Activated CD8-positive, alpha-beta memory T cell treated with anti-CD3 and anti-CD28 coated beads, Interleukin-2, amount 50 U/mL, for 24 hours (primary cell): Measurements from ENCODE around the gene ZNF544.
A peak's percentile ranks its signal among the peaks of the same experiment; 100 is the strongest.

Source experiments
- DNase-seq: peaks from one replicate; pipeline ENCODE4 v3.0.0-alpha.2; 2020; ENCODE audit errors: extremely low read depth

The ZNF544 gene

DNA sequence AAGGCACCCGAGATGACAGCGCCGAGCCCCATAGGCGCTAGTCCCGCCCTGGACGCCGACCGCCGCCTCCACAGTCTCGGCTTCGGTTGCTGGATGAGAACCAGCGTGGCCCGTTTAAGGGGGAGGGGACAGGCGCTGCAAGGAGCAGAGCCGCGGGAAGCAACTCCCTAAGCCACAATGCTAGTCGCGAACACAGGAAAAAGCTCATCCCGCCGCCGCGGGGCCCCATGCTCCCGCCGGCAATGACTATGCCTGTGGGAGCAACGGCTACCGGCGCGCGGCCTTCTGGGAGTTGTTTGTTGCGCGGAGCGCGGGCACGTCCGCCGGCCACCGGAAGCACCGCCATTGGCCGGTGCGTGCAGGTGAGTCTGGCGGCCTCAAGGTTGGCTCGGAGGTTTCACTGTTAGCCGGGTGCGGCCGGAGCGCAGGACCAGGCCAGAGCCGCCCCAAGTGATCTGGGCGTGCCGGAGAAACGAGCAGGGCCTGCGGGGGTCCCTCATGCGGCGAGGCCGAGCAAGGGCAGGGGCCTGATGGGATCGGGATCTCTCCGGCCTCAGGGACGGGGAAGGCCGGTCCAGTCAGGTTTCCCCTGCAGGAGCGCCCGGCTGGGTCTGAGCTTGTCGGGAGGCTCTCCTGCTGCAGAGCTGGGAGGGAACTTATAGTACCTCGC lies at the start of gene ZNF544:
Gene ZNF544 (plus strand): TSS at position 330 of the 670 bp plus-strand sequence. CDS start 15,110 bp downstream, outside the sequence.
- DNase-seq: peak; percentile 20

DNA sequence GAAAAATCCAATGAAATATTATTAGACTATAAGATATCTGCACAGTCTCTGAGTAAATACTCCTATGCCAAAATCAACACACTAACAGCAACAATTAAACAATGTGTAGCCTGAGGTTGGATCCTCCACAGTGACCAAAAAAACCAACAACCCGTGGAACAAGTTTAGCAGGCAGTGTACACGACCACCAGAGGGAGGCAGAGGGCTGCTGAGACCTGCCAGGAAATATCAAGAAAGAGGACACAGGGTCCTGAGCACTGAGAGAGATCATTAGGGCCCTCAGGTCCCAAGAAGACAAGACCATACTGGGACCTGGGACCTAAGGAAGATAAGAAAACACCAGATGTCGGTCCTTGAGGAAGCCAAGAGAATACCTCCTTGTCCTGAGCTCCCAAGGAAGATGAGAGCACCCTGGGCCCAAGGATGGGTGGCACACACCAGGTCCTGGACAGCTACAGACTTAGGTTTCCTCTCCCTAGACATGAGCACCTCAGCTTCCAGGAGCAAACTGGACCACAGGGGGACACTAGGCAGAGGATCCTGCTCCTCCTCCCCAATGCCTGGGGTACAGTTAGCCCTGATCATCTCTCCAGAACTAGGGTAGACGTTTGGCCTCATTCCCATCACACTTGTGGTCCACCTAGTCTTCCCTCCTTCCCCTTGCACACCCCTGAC lies 46.7 kb upstream of the ZNF544 start:
- DNase-seq: no peak

DNA sequence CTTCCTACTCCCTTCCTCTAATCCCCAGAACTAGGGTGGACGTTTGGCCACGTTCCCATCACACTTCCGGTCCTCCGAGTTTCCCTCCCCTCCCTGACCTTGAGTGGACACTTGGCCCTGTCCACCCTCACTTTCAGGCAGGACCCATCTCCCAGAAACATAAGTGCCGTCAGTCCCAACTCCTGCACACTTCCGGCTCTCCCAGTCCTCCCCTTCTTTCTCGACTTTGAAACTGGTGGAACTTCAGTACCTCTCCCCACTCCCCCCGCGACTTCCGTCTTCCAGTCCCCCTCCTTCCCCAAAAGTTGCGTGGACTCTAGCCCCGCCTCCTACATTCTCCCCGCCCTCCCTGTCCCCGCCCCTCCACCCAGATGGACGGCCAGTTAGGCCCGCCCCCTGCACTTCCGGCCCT lies 46.1 kb upstream of the ZNF544 start:
- no peak for DNase-seq

DNA sequence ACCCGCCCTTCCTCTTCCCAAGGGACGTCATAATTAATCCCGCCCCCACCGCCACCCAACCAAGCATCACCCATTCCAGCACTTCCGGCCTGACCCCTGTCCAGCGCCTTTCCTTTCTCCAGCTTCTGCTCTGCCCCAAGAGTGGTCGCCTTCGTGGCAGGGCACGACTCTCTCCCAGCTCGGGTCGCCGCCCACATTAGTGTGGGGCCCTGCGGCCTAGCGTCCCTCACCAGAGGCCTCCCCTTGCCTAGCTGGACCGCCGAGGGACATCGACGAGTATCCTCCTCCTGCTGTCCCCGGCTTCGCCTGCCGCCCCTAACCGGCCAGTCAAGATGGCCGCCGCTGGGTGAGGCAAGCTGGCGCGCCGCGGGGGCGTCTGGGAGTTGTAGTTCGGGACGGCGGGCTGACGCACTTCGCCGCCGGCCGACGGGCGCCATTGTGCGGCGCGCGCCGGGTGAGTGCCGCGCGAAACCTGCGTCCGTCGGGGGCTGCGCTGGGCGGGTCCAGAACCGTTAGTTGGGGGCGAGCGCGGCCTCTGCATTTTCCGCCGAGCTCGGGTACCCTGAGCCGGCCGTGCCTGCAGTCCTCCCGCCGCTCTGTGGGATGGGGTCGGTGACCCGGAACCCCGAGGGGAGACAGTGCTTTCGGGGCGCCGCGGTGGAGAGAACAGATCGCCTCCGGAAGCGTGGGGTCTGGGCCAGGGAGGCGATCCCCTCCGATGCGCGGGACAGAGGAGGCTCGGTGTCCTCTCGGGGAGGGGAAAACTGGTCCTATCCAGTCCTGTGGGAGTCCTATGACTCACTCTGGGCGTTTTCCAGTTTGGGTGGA lies 45.5 kb upstream of the ZNF544 start, which contains the start of gene ZNF274:
Gene ZNF274 (plus strand): TSS at position 73 of the 828 bp plus-strand sequence. CDS start 905 bp downstream, outside the sequence.
- peak; percentile 71 for DNase-seq

DNA sequence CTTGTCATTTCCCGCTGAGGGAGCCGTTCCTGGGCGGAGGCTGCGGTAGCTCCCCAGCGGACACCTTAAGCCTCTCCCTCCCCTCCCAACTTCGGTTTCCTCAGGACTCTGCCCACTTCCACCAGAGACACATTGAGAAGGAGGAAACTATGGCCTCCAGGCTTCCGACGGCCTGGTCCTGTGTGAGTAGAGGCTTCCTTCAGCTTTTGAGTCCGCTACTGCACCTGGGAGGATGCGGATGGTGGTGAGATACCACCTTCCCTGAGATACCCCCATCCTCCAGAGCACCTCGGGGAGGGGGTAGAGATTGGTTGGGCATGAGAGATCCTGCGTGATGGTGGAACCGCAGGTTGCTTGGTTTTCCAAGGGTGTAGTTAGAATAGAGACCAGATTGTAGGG lies 44.9 kb upstream of the ZNF544 start:
- no peak for DNase-seq

- DNase-seq: no peak
Measured at GRCh38 chr19:58196901-58197616, 31.7 kb upstream of the ZNF544 start.

DNA sequence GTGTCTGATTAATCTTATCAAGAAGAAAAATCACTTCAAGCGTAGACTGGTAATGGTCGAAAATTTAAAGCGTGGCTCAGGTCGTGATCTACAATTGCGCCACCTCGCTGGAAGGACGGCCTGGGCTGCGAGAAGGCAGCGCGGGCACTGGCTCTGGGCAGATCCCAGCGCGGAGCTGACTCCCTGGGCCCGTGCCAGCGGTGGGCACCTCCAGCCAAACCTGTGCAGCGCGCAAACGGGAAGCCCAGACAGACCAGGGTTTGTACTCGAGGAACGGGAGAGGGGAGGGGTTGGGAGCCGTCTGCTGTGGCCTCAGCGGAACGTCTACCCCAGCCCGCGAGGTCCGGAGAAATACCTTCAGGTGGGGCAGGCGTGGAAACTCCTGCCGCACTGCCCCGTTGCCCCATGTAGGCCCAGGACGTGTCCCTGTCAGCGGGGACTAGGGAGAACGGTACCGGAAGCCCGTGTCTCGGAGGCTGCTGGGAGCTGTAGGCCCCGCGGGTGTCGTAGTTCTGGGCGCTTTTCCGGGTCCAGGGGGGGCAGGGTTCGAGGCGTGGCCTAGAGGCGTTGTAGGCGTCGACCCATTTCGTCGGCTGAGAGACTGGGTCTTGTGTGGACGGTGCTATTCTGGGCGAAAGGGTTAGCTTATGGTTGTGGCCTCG lies 24.8 kb upstream of the ZNF544 start:
- DNase-seq: no peak

- no peak for DNase-seq
Measured at GRCh38 chr19:58204566-58204965, 24.1 kb upstream of the ZNF544 start.

DNA sequence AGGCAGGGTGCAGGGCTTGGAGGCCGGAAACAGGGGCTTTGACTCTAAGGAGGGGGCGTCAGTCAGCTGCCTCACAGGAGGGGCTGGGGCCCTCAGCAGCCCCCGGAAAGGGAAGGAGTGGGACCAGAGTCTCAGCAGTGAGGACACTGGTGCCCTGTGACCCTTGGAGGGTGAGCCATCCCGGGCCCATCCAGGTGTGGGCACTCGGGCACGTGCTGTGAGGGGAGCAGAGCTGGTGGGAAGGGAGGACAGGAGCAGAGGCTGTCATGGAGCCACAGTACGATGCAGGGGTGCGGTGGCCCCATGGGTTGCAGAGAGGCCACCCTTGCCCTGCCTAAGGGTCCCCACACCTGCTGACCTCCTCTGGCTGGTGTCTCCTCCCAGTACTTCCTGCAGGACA lies 19.1 kb upstream of the ZNF544 start:
- no peak for DNase-seq

GRCh38 chr19:58212336-58213074 lies 16.2 kb upstream of the ZNF544 start:
- no peak for DNase-seq

- no peak for DNase-seq
Measured at GRCh38 chr19:58213075-58213369, 15.7 kb upstream of the ZNF544 start.

GRCh38 chr19:58217069-58217481 lies 11.6 kb upstream of the ZNF544 start:
- no peak for DNase-seq

GRCh38 chr19:58217607-58218391 lies 10.9 kb upstream of the ZNF544 start:
- no peak for DNase-seq

- DNase-seq: no peak
Measured at GRCh38 chr19:58218899-58219298, 9.8 kb upstream of the ZNF544 start.

GRCh38 chr19:58227964-58228584 lies 640 bp upstream of the ZNF544 start:
- no peak for DNase-seq

DNA sequence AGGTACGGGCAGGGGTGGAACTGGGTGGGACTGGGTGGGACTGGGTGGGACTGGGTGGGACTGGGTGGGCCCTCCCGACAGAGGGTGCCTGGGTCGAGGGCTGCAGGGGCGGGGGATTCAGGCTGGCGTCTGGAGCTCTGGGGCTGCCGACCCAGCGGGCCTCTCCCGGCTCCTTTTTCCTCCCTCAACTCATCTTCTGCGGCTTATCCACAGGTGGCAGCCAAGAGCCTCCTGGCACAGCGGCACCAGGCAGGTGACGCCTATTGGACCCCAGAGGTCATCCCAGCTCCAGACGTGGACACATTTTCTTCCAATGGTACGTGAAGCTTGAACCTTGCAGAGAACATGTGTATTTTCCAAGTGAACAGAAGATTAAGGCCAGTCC lies 533 bp downstream of the ZNF544 start:
- no peak for DNase-seq

DNA sequence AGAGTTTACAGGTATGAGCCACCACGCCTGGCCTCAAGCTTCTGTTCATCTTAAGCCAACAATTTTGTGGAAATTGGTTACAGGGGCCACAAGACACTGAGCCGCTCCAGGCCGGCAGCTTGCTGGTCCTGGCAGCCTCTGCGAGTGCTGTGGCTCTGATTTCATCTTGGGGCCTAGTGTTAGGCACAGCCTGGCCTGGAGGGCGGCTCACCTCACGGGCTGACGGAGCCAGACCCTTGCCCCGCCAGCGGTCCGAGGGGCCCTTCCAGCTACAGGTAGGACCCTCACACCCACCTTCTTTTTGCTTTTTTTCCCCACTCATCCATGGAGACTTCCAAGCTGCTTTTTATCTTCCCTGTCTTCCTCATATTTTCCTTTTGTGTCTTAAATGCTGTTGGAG lies 8.6 kb downstream of the ZNF544 start:
- DNase-seq: no peak

DNA sequence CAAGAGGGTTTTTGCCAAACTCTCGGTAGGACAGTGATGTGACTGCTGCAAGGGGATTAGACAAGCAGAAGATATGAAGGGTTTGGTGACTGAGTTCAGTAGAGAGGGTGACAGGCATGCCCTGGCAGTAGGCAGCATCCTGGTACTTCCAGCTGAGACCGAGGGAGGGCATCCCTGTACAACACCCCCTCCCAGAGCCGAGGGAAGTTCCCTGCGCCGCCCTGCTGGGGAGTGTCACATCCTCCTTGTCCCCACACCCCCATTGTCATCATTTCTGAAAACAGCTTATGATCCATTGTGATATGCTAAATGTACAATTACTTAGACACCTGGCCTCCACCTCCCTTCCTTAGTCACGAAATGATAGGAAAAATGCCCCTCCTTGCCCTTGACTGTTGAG lies 14.6 kb downstream of the ZNF544 start:
- DNase-seq: no peak

GRCh38 chr19:58248886-58249285 lies 20.2 kb downstream of the ZNF544 start:
- no peak for DNase-seq
